GM12892 (cell line): ENCODE measurements around the gene DDX54.

ENCODE experiments used
- POLR2A ChIP-seq: IDR thresholded peaks from 2 replicates; pipeline ENCODE4 v1.6.1; 2011; ENCODE audit warnings: low read depth, low read length, control low read depth
- POLR2AphosphoS5 ChIP-seq: IDR thresholded peaks from 2 replicates; pipeline ENCODE4 v1.6.1; 2011; ENCODE audit warnings: low read depth, low read length, control low read depth
- TAF1 ChIP-seq: IDR thresholded peaks from 2 replicates; pipeline ENCODE4 v1.6.1; 2011; ENCODE audit warnings: low read depth, mild to moderate bottlenecking, control low read depth, low read length, borderline replicate concordance

DNA sequence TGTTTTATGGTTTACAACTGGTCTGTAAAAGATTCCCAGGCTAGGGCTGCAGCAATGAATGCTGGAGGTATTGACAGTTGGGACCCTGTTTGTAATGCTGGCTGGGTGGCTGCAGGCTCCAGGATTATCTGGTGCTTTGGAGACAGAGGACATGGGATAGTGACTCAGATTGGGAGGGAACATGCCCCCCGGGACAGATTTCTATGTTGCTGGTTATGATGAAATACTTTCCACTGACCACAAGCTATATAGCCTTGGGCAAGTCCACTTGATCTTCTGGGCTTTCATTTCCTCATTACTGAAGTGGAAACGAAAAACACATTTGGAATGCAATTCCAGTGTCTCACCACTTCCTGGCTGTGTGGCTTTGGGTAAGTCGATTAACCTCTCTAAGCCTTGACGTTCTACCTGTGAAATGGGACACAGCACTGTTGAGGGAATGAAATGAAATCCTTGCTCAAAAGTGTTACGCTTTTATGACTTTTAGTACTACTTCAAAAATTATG, 29.7 kb upstream of the DDX54 start:
- TF ChIP-seq POLR2A: no peak
- TF ChIP-seq POLR2AphosphoS5: no peak
- TF ChIP-seq TAF1: no peak
